Activated T-helper 9 cell treated with anti-CD3 and anti-CD28 coated beads, Interleukin-2, amount 50 U/mL, for 16 hours (primary cell): ENCODE measurements around the gene TSSC4.

Experiments used
- DNase-seq: peaks from one replicate; pipeline ENCODE4 v3.0.0-alpha.2; 2020; ENCODE audit warnings: low read depth

Gene TSSC4

GRCh38 chr11:2386591-2386990, 14.0 kb upstream of the TSSC4 start:
- no peak for DNase-seq

GRCh38 chr11:2387266-2387987, 13.1 kb upstream of the TSSC4 start:
- no peak for DNase-seq

- no peak for DNase-seq
Observed at GRCh38 chr11:2388431-2389376, 11.8 kb upstream of the TSSC4 start.

GRCh38 chr11:2389377-2390026, 11.0 kb upstream of the TSSC4 start:
- no peak for DNase-seq

- DNase-seq, result no peak
Observed at GRCh38 chr11:2390091-2390724, 10.3 kb upstream of the TSSC4 start.

GRCh38 chr11:2390725-2391151, 9.8 kb upstream of the TSSC4 start:
- DNase-seq, result no peak

GRCh38 chr11:2391181-2391975, 9.2 kb upstream of the TSSC4 start:
- DNase-seq, result no peak

GRCh38 chr11:2392241-2392959, 8.2 kb upstream of the TSSC4 start:
- DNase-seq, result no peak

GRCh38 chr11:2393111-2393868, 7.3 kb upstream of the TSSC4 start:
- DNase-seq, result no peak

- DNase-seq, result no peak
Observed at GRCh38 chr11:2393941-2394817, 6.4 kb upstream of the TSSC4 start.

- DNase-seq, result no peak
Observed at GRCh38 chr11:2394818-2395105, 5.8 kb upstream of the TSSC4 start.

- DNase-seq, result no peak
Observed at GRCh38 chr11:2395211-2395730, 5.3 kb upstream of the TSSC4 start.

GRCh38 chr11:2395856-2396255, 4.7 kb upstream of the TSSC4 start:
- DNase-seq, result no peak

GRCh38 chr11:2396471-2396870, 4.1 kb upstream of the TSSC4 start:
- DNase-seq, result no peak

- no peak for DNase-seq
Observed at GRCh38 chr11:2397005-2397404, 3.5 kb upstream of the TSSC4 start.

GRCh38 chr11:2398664-2399355, 1.7 kb upstream of the TSSC4 start:
- DNase-seq, result no peak

- DNase-seq, result no peak
Observed at GRCh38 chr11:2399488-2400068, 972 bp upstream of the TSSC4 start.
